Medulla oblongata (tissue), 1 donor: ENCODE measurements around the gene ZNF521.
A peak's percentile ranks its signal among the peaks of the same experiment; 100 is the strongest.
"Not testable (repeated sequence)": the region's sequence is repeated elsewhere in the genome, so short reads cannot be mapped to it uniquely, and the experiment has no call there.

Experiments
- DNase-seq: peaks from one replicate; pipeline ENCODE4 v3.0.0-alpha.2; 2015; ENCODE audit errors: extremely low spot score

ZNF521 gene

GRCh38 chr18:25033747-25034471 is 318.1 kb downstream of the ZNF521 start:
- no peak for DNase-seq

GRCh38 chr18:25033175-25033574 is 318.8 kb downstream of the ZNF521 start:
- DNase-seq: not testable (repeated sequence)

- DNase-seq: no peak
Observed at GRCh38 chr18:25029802-25030201, 322.2 kb downstream of the ZNF521 start.

- DNase-seq: no peak
Observed at GRCh38 chr18:25019931-25020330, 332.0 kb downstream of the ZNF521 start.

- DNase-seq: peak; percentile 73
Observed at GRCh38 chr18:25019086-25019860, 332.7 kb downstream of the ZNF521 start.

- DNase-seq: no peak
Observed at GRCh38 chr18:25016666-25017065, 335.3 kb downstream of the ZNF521 start.

GRCh38 chr18:25016181-25016580 is 335.8 kb downstream of the ZNF521 start:
- no peak for DNase-seq
